Stimulated activated CD4-positive, alpha-beta T cell treated with anti-CD3 and anti-CD28 coated beads, Interleukin-15, amount 100 ng/mL, for 48 hours (primary cell): Measurements from ENCODE around the gene GLE1.
"Not testable (repeated sequence)": the region's sequence is repeated elsewhere in the genome, so short reads cannot be mapped to it uniquely, and the experiment has no call there.

ENCODE experiments used
- DNase-seq, 2 donors: peaks; one replicate each; pipeline ENCODE4 v3.0.0-alpha.2; 2020; ENCODE audit warnings: low read depth in 2 of 2

Gene GLE1

DNA sequence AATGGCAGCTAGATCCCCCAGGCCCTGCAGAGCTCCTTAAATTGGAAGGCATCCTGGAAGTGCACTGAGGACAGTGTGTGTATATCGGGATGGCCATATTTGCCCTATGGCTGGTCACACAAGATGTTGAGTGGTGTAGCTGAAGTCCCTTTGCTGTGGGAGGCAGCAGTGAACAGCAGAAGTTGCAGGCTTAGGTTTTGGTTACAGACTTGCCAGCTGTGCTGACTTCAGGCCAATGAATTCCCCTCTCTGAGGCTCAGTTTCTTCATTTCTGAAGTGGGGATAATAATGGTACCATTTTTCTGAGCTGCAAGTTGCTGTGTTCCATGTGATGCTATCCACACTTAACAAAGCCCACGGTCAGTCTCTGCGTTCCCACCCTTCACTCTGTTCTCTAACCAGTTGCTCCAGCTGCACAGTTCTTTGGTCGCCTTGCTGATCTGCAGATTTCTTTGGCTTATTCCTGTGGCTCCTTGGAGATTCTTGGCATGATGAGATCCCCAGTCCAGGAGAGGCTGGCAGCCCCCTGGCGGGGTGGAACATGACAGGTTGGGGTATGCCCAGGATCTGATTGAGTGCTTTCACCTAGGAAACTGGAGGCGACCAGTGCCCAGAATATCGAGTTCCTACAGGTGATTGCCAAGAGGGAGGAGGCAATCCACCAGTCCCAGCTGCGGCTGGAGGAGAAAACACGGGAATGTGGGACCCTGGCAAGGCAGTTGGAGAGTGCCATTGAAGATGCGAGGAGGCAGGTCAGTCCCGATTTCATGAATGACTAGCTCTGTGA, 6.5 kb upstream of the GLE1 start:
- no peak for DNase-seq

GRCh38 chr9:128498911-128499310, 5.6 kb upstream of the GLE1 start:
- DNase-seq = no peak

- DNase-seq = no peak
These were observed 4.6 kb upstream of the GLE1 start for GRCh38 chr9:128499920-128500319.

GRCh38 chr9:128503415-128503825, 1.1 kb upstream of the GLE1 start:
- not testable (repeated sequence) for DNase-seq

- no peak for DNase-seq
These were observed 649 bp upstream of the GLE1 start for GRCh38 chr9:128503870-128504269.

GRCh38 chr9:128505414-128505765, 871 bp downstream of the GLE1 start:
- DNase-seq = no peak

- DNase-seq = not testable (repeated sequence)
These were observed 1.4 kb downstream of the GLE1 start for GRCh38 chr9:128505906-128506305.

DNA sequence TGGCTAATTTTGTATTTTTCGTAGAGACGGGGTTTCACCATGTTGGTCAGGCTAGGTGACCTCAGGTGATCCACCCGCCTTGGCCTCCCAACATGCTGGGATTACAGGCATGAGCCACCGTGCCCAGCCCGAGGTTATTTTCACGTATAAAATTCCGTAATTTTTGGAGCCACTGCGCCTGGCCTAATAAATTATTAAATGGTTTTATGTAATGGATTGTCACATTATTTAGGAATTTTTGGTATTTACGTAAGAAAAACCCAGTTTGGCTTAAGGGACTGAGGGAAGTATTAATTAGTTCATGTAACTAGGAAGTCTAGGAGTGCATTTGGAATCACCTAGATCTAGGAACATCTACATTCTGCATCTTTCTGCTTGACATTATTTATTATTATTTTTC, 8.3 kb downstream of the GLE1 start:
- no peak for DNase-seq

- DNase-seq = no peak
These were observed 17.4 kb downstream of the GLE1 start for GRCh38 chr9:128521956-128522355.

- DNase-seq = no peak
These were observed 18.8 kb downstream of the GLE1 start for GRCh38 chr9:128523199-128523925.

DNA sequence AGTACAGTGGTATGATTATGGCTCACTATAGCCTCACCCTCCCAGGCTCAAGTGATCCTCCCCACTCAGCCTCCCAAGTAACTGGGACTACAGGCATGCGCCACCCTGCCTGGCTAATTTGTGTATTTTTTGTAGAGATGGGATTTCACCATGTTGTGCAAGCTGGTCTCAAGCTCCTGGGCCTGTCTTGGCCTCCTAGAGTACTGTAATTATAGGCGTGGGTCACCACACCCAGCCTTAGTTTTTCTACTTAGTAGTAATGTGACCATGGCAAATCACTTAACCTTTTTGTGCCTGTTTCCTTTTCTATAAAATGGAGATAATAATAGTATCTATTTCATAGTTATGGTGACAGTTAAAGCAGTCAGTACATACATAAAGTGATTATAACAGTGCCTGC, 22.2 kb downstream of the GLE1 start:
- no peak for DNase-seq

GRCh38 chr9:128528445-128529160, 24.1 kb downstream of the GLE1 start:
- no peak for DNase-seq

GRCh38 chr9:128529191-128529590, 24.7 kb downstream of the GLE1 start:
- no peak for DNase-seq

DNA sequence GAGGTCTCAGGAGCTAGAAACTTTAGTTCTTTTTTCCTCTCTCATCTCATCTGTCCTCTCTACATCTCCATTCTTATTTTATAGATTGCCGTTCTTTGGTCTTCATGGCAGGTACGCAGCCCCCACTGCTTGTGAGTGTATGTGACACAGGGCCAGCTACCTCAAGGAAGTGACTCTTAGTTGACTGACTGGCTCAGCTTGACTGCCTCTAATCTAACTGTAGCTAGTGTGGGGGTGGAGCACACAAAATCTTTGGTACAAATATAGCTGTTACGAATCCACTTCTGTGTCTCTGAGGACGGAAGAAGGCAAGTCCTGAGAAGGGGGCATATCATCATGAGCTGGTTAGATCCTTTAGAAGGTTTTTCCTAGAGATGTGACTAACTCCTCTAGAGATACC, 28.1 kb downstream of the GLE1 start:
- no peak for DNase-seq

GRCh38 chr9:128540634-128541360, 36.3 kb downstream of the GLE1 start:
- no peak for DNase-seq

- no peak for DNase-seq
These were observed 42.0 kb downstream of the GLE1 start for GRCh38 chr9:128546504-128546903.

DNA sequence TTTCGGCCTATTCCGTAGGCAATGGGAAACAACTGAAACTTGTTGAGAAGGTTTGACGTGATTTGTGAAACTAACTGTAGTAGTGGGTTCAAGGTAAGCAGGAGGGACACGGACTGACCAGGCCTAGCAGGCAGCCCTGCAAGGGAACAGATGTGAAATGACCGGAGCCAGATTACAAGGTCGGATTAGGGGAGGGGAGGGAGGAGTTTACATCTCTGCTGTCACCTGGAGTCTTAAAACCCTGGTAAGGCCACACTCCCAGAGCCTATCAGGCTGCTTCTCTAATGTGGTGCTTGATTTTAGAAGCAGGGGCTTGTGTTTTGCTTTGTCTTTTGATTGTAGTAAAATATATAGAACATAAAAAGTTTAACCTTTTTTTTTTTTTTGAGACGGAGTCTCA, 44.4 kb downstream of the GLE1 start:
- no peak for DNase-seq

DNA sequence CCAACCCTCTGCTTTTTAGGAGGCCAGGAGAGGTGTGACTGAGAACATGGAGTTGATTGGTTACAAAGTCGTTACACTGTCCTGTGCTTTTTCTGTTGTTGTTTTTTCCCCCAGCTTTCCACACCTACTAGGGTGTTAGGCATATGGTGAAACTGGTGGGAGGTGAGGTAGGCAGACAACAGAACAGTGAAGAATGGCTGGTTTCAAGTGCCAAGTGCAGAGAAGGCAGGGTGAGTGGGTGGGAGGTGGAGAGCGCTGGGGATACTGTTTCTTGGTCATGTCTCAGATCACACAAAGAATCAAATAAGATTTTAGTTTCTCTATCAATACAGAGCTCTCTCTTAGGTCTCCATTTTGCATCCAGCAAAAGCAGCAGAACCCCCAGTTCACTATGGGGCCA, 45.7 kb downstream of the GLE1 start:
- DNase-seq = peak; percentile 43 to 49

GRCh38 chr9:128550770-128551656, 46.5 kb downstream of the GLE1 start:
- DNase-seq = no peak

- no peak for DNase-seq
These were observed 47.2 kb downstream of the GLE1 start for GRCh38 chr9:128551657-128552152.
